ENCODE measurements around the gene MED27. TPM values are rescaled to one million over a fixed set of nuclear protein-coding genes. Genes with fewer than 3 reads are reported as not detected.

MED27 gene
- total RNA-seq, 1 experiment from 2014 or later = 24.4 TPM

GRCh38 chr9:132015866-132016265, 63.8 kb downstream of the MED27 start:
- DNase-seq (ENCODE audit: low read depth, low spot score) = no peak
- H3K4me1 ChIP-seq (ENCODE audit: control insufficient read depth, insufficient read depth, low read length) = peaks cover 9% of the 10 kb centered on the region
- ChIA-PET CTCF (no interaction called here), POLR2A (no interaction called here)
- H3K27ac ChIP-seq (ENCODE audit: low read length) = no peak overlapping the region
- intact Hi-C loops (cut with micrococcal nuclease; ENCODE audit: unreplicated experiment) = no loop called here
- in situ Hi-C loops (cut with HindIII; ENCODE audit: low pct_unique_long_range_greater_than_20kb, low sequenced_read_pairs) = no loop called here
- H3K27me3 ChIP-seq (ENCODE audit: control insufficient read depth, insufficient read depth, low read length) = no peaks in the 10 kb centered on the region
- TF ChIP-seq TCF7L2 (IDR thresholded peaks at IDR 0.05; ENCODE audit: low read depth, low read length) (no peak), POLR2AphosphoS5 (IDR thresholded peaks at IDR 0.05; ENCODE audit: low read depth, low read length) (no peak), CTCF (IDR thresholded peaks at IDR 0.05) (no peak), SIN3A (IDR thresholded peaks at IDR 0.05; ENCODE audit: borderline replicate concordance, insufficient read depth, low read depth, low read length) (no peak)
- TF ChIP-seq, protein P1, sequence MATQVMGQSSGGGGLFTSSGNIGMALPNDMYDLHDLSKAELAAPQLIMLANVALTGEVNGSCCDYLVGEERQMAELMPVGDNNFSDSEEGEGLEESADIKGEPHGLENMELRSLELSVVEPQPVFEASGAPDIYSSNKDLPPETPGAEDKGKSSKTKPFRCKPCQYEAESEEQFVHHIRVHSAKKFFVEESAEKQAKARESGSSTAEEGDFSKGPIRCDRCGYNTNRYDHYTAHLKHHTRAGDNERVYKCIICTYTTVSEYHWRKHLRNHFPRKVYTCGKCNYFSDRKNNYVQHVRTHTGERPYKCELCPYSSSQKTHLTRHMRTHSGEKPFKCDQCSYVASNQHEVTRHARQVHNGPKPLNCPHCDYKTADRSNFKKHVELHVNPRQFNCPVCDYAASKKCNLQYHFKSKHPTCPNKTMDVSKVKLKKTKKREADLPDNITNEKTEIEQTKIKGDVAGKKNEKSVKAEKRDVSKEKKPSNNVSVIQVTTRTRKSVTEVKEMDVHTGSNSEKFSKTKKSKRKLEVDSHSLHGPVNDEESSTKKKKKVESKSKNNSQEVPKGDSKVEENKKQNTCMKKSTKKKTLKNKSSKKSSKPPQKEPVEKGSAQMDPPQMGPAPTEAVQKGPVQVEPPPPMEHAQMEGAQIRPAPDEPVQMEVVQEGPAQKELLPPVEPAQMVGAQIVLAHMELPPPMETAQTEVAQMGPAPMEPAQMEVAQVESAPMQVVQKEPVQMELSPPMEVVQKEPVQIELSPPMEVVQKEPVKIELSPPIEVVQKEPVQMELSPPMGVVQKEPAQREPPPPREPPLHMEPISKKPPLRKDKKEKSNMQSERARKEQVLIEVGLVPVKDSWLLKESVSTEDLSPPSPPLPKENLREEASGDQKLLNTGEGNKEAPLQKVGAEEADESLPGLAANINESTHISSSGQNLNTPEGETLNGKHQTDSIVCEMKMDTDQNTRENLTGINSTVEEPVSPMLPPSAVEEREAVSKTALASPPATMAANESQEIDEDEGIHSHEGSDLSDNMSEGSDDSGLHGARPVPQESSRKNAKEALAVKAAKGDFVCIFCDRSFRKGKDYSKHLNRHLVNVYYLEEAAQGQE (IDR thresholded peaks at IDR 0.05; ENCODE audit: insufficient read depth in 1 of 2, low read depth in 2 of 2, low read length in 1 of 2) = no peak
- no peak for ATAC-seq
- H3K36me3 ChIP-seq (ENCODE audit: control insufficient read depth, insufficient read depth, low read length) = peaks cover 2% of the 10 kb centered on the region; the same call in 1 of the 2 replicates
- BruUV-seq (replicated peaks) = no TSS peak
- H3K9me3 ChIP-seq (ENCODE audit: control insufficient read depth, insufficient read depth, low read depth, low read length) = no peaks in the 10 kb centered on the region
- H3K4me3 ChIP-seq (ENCODE audit: low read depth in 2 of 2, low read length in 2 of 2) = no peak overlapping the region

DNA sequence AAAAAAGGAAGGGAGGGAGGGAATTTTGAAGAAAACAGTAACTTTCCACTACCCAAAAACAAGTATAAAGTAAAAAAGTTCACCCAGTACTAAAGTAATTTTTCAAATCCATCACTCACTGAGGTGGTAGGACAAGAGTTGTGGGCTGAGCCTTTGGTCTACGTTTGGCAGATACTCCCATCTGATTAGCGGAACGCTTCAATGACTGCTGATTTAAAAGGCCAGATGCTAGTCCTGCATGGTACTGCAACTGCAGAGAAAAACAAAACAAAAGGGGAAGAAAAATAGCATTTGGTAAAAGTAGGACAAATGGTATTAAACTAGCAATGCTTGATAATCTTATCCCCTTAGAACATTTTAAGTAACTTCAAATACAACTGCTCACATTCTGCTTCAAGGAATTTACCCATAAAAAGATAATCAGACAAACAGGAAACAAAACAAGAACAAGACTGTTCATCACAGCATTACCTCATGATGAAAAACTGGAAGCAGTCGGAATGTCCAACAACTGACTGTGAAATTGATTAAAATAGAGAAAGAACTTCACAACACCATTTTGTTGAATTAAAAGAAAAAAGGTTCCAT, 65.4 kb downstream of the MED27 start:
- CTCF ChIA-PET = no interaction called here
- BruUV-seq (replicated peaks) = no TSS peak
- intact Hi-C loops (cut with micrococcal nuclease; ENCODE audit: unreplicated experiment) = no loop called here
- TF ChIP-seq SIN3A (IDR thresholded peaks at IDR 0.05; ENCODE audit: borderline replicate concordance, insufficient read depth, low read depth, low read length) (no peak), CTCF (IDR thresholded peaks at IDR 0.05) (no peak), TCF7L2 (IDR thresholded peaks at IDR 0.05; ENCODE audit: low read depth, low read length) (no peak), POLR2AphosphoS5 (IDR thresholded peaks at IDR 0.05; ENCODE audit: low read depth, low read length) (no peak)
- TF ChIP-seq, protein P1 (IDR thresholded peaks at IDR 0.05; ENCODE audit: insufficient read depth in 1 of 2, low read depth in 2 of 2, low read length in 1 of 2) = no peak
- DNase-seq (ENCODE audit: low read depth, low spot score) (no peak), ATAC-seq (no peak)
- H3K4me3 ChIP-seq (ENCODE audit: low read depth in 2 of 2, low read length in 2 of 2) = no peak overlapping the region
- H3K9me3 ChIP-seq (ENCODE audit: control insufficient read depth, insufficient read depth, low read depth, low read length) = no peaks in the 10 kb centered on the region
- in situ Hi-C loops (cut with HindIII; ENCODE audit: low pct_unique_long_range_greater_than_20kb, low sequenced_read_pairs) = no loop called here
- H3K36me3 ChIP-seq (ENCODE audit: control insufficient read depth, insufficient read depth, low read length) = peaks cover 2% of the 10 kb centered on the region; the same call in 1 of the 2 replicates
- peaks cover 9% of the 10 kb centered on the region for H3K4me1 ChIP-seq (ENCODE audit: control insufficient read depth, insufficient read depth, low read length)
- POLR2A ChIA-PET = interaction anchor here (0.5 to 0.6 kb wide), 2 partner anchors 178 to 230 kb away, joined by 3 to 9 read pairs; no protein-coding TSS in a partner anchor
- no peaks in the 10 kb centered on the region for H3K27me3 ChIP-seq (ENCODE audit: control insufficient read depth, insufficient read depth, low read length)
- H3K27ac ChIP-seq (ENCODE audit: low read length) = no peak overlapping the region

Measured in Panc1 (cell line).